SJSA1 (cell line): ENCODE measurements around the gene ANO1. TPM values are rescaled to one million over a fixed set of nuclear protein-coding genes. Genes with fewer than 3 reads are reported as not detected.
"Not testable (repeated sequence)": the region's sequence is repeated elsewhere in the genome, so short reads cannot be mapped to it uniquely, and the experiment has no call there.

ENCODE experiments used
- DNase-seq, 2 experiments: peaks; one replicate each; pipeline ENCODE4 v3.0.0-alpha.2; 2015 to 2020; ENCODE audit warnings: low spot score in 2 of 2, low read depth in 1 of 2
- H3K27ac ChIP-seq: fragments of 250-450 bp; sonication (Bioruptor Pico); 2 replicates; pipeline ENCODE4 v1.5.1; 2020; ENCODE audit warnings: mild to moderate bottlenecking, moderate library complexity
- H3K27me3 ChIP-seq: fragments of 250-450 bp; sonication (Bioruptor Pico); replicated peaks from 2 replicates; pipeline ENCODE4 v1.5.1; 2020; ENCODE audit warnings: mild to moderate bottlenecking, moderate library complexity
- H3K36me3 ChIP-seq: fragments of 250-450 bp; sonication (Bioruptor Pico); 2 replicates; pipeline ENCODE4 v1.5.1; 2020; ENCODE audit warnings: mild to moderate bottlenecking
- H3K4me1 ChIP-seq: fragments of 250-450 bp; sonication (Bioruptor Pico); replicated peaks from 2 replicates; pipeline ENCODE4 v1.6.1; 2021; ENCODE audit warnings: mild to moderate bottlenecking
- H3K4me3 ChIP-seq: fragments of 250-450 bp; sonication (Bioruptor Pico); 2 replicates; pipeline ENCODE4 v1.5.1; 2020; ENCODE audit warnings: mild to moderate bottlenecking
- H3K9me3 ChIP-seq: fragments of 250-450 bp; sonication (Bioruptor Pico); replicated peaks from 2 replicates; pipeline ENCODE4 v1.5.1; 2020; ENCODE audit warnings: mild to moderate bottlenecking
- total RNA-seq: library from RNA; depleted of rRNA; stranded (reverse); fragments of >200 nt; shearing (Covaris generic); gene quantifications from 2 replicates; pipeline ENCODE4 v1.2.3, GENCODE V29; 2014

Gene ANO1
- total RNA-seq, 1 experiment from 2014 or later, result 1.4 TPM

GRCh38 chr11:70189622-70190021 lies 111.5 kb downstream of the ANO1 start:
- Histone ChIP-seq H3K27ac (no peak overlapping the region), H3K4me3 (no peak overlapping the region), H3K4me1 (no peaks in the 10 kb centered on the region), H3K27me3 (peaks cover 38% of the 10 kb centered on the region), H3K36me3 (no peaks in the 10 kb centered on the region), H3K9me3 (no peaks in the 10 kb centered on the region)
- DNase-seq, result no peak

- H3K36me3 ChIP-seq, result no peaks in the 10 kb centered on the region
- peak; percentile 87 to 93 for DNase-seq
- no peak overlapping the region for H3K27ac ChIP-seq
- H3K9me3 ChIP-seq, result no peaks in the 10 kb centered on the region
- H3K27me3 ChIP-seq, result peaks cover 24% of the 10 kb centered on the region
- no peak overlapping the region for H3K4me3 ChIP-seq
- H3K4me1 ChIP-seq, result no peaks in the 10 kb centered on the region
Observed at GRCh38 chr11:70191495-70192140, 113.5 kb downstream of the ANO1 start.

GRCh38 chr11:70192666-70193410 lies 114.7 kb downstream of the ANO1 start:
- DNase-seq, result no peak
- H3K4me1 ChIP-seq, result no peaks in the 10 kb centered on the region
- no peaks in the 10 kb centered on the region for H3K36me3 ChIP-seq

GRCh38 chr11:70193411-70194292 lies 115.5 kb downstream of the ANO1 start:
- Histone ChIP-seq H3K9me3 (no peaks in the 10 kb centered on the region), H3K4me3 (no peak overlapping the region), H3K27ac (no peak overlapping the region), H3K27me3 (peaks cover 5% of the 10 kb centered on the region), H3K36me3 (no peaks in the 10 kb centered on the region), H3K4me1 (no peaks in the 10 kb centered on the region)
- no peak for DNase-seq

More at GRCh38 chr11:70192666-70193410, 114.7 kb downstream of the ANO1 start:
- no peaks in the 10 kb centered on the region for H3K9me3 ChIP-seq
- H3K27me3 ChIP-seq, result peaks cover 12% of the 10 kb centered on the region
- no peak overlapping the region for H3K4me3 ChIP-seq
- H3K27ac ChIP-seq, result no peak overlapping the region

GRCh38 chr11:70194792-70195791 lies 117.0 kb downstream of the ANO1 start:
- H3K9me3 ChIP-seq, result no peaks in the 10 kb centered on the region
- no peak for DNase-seq
- H3K4me1 ChIP-seq, result peaks cover under 1% of the 10 kb centered on the region; the same call in 1 of the 2 replicates
- no peak overlapping the region for H3K27ac ChIP-seq
- H3K36me3 ChIP-seq, result no peaks in the 10 kb centered on the region
- H3K27me3 ChIP-seq, result no peaks in the 10 kb centered on the region
- H3K4me3 ChIP-seq, result no peak overlapping the region

- Histone ChIP-seq H3K4me3 (no peak overlapping the region), H3K36me3 (peaks cover 22% of the 10 kb centered on the region), H3K9me3 (no peaks in the 10 kb centered on the region), H3K27me3 (no peaks in the 10 kb centered on the region), H3K27ac (no peak overlapping the region), H3K4me1 (peaks cover 23% of the 10 kb centered on the region)
- no peak for DNase-seq
Observed at GRCh38 chr11:70200212-70200844, 122.2 kb downstream of the ANO1 start.

- H3K4me3 ChIP-seq, DNase-seq, H3K27me3 ChIP-seq, H3K9me3 ChIP-seq, H3K27ac ChIP-seq: not testable (repeated sequence)
- H3K36me3 ChIP-seq, result peaks cover 29% of the 10 kb centered on the region
- H3K4me1 ChIP-seq, result peaks cover 25% of the 10 kb centered on the region
Observed at GRCh38 chr11:70201047-70201446, 122.9 kb downstream of the ANO1 start.

GRCh38 chr11:70201882-70202861 lies 124.1 kb downstream of the ANO1 start:
- Histone ChIP-seq H3K27me3 (no peaks in the 10 kb centered on the region), H3K36me3 (peaks cover 41% of the 10 kb centered on the region), H3K4me3 (peak overlapping the region; percentile 85), H3K9me3 (no peaks in the 10 kb centered on the region), H3K4me1 (peaks cover 25% of the 10 kb centered on the region), H3K27ac (no peak overlapping the region)
- DNase-seq, result peak in 1 of 2 experiments; percentile 51

GRCh38 chr11:70202920-70203750 lies 125.0 kb downstream of the ANO1 start, which contains the start of gene FADD:
TSS of gene FADD (plus strand) at chr11:70203296. CDS start at chr11:70203460, 164 bp downstream.
- peak within 1 kb of the TSS; percentile 85 for H3K27ac ChIP-seq
- DNase-seq, result peak; percentile 98 to 99
- no peaks in the 10 kb centered on the region for H3K9me3 ChIP-seq

GRCh38 chr11:70203751-70204465 lies 125.8 kb downstream of the ANO1 start:
- H3K4me1 ChIP-seq, result peaks cover 25% of the 10 kb centered on the region
- H3K4me3 ChIP-seq, result peak overlapping the region; percentile 85
- H3K9me3 ChIP-seq, result no peaks in the 10 kb centered on the region
- no peaks in the 10 kb centered on the region for H3K27me3 ChIP-seq
- peak overlapping the region; percentile 85 for H3K27ac ChIP-seq
- peak; percentile 98 to 99 for DNase-seq
- peaks cover 58% of the 10 kb centered on the region for H3K36me3 ChIP-seq

More at GRCh38 chr11:70202920-70203750, 125.0 kb downstream of the ANO1 start, which contains the start of gene FADD:
- H3K36me3 ChIP-seq, result peaks cover 50% of the 10 kb centered on the region
- no peaks in the 10 kb centered on the region for H3K27me3 ChIP-seq
- H3K4me3 ChIP-seq, result peak within 1 kb of the TSS; percentile 85
- peaks cover 25% of the 10 kb centered on the region for H3K4me1 ChIP-seq
